ENCODE results near the gene MYO7A.

DNA sequence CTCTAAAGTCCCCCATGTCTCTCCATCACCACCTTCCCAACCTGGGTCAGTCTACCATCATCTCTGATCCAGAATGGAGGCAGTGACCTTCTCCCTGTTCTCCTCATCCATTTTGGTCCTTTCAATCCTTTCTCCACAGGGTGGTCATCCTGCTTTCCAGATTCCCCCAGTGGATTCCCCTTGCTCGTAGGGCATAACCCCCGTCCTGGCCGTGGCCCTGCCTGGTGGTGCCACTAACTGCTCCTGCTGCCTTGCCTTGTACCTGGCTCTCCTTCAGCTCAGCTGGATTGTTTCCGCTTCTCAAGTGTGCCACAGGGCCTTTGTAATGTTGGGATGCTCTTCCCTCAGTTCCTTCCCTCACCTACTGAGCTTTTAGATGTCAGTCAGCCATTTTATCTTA lies 81.6 kb downstream of the MYO7A start:
- TF ChIP-seq, protein P1, sequence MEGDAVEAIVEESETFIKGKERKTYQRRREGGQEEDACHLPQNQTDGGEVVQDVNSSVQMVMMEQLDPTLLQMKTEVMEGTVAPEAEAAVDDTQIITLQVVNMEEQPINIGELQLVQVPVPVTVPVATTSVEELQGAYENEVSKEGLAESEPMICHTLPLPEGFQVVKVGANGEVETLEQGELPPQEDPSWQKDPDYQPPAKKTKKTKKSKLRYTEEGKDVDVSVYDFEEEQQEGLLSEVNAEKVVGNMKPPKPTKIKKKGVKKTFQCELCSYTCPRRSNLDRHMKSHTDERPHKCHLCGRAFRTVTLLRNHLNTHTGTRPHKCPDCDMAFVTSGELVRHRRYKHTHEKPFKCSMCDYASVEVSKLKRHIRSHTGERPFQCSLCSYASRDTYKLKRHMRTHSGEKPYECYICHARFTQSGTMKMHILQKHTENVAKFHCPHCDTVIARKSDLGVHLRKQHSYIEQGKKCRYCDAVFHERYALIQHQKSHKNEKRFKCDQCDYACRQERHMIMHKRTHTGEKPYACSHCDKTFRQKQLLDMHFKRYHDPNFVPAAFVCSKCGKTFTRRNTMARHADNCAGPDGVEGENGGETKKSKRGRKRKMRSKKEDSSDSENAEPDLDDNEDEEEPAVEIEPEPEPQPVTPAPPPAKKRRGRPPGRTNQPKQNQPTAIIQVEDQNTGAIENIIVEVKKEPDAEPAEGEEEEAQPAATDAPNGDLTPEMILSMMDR (conservative IDR thresholded peaks at IDR 0.05), result no peak
- no peak for TF ChIP-seq EZH2 (IDR thresholded peaks at IDR 0.05; ENCODE audit: low read depth)
